HG03565 (cell line): Measurements from ENCODE around the gene KCNAB3.

Experiments used
- ATAC-seq: cut with Tn5 transposase; IDR thresholded peaks from one replicate; pipeline ENCODE4 v1.9.1; 2021; ENCODE audit warnings: mild to moderate bottlenecking, moderate library complexity; ENCODE audit not compliant: unreplicated experiment

KCNAB3 gene

DNA sequence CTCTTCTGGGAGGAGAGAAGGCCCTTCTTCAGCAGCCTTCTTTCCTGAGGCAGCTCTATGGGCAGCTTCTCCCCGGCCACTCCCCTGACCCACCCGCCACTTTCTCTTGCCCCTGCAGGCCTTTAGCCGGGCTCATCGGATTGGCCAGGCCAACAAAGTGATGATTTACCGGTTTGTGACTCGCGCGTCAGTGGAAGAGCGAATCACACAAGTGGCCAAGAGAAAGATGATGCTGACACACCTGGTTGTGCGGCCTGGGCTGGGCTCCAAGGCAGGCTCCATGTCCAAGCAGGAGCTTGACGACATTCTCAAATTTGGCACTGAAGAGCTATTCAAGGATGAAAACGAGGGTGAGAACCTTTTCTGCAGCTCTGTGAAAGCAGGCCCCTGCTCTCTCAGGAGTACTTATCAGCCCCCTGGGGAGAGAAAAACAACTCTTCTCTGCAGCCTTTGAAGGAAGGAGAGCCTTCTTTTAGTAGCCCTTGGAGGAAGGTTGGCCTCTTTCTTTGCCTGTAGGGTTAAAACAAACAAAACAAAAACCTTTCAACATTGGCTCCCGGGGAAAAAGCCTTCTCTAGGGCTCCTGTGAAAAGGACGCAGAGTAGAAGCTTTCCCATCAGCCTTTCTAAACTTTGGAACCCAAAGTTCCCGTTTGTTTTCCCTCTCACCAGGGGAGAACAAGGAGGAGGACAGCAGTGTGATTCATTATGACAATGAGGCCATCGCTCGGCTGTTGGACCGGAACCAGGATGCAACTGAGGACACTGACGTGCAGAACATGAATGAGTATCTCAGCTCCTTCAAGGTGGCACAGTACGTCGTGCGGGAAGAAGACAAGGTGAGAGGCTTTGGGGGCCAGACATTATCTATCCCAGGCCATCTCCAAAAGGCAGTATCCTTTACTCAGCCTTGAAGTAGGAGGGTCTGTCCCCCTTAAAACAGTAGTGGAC is 26.2 kb downstream of the KCNAB3 start:
- no peak for ATAC-seq

DNA sequence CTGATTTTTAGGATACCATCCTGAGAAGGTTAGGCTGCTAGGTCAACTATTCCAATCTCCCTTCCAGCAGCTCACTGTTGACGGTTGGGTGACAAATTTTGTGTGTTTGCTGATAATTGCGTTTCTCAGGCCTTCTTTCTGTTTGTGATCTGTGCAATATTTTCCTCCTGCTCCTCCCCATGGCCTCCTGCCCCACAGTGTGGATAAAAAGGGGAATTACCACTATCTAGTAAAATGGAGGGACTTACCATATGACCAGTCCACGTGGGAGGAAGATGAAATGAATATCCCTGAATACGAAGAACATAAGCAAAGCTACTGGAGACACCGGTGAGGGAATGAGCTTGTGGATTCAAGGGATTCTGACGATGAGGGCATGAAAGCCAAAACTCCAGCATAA is 31.9 kb downstream of the KCNAB3 start:
- no peak for ATAC-seq

DNA sequence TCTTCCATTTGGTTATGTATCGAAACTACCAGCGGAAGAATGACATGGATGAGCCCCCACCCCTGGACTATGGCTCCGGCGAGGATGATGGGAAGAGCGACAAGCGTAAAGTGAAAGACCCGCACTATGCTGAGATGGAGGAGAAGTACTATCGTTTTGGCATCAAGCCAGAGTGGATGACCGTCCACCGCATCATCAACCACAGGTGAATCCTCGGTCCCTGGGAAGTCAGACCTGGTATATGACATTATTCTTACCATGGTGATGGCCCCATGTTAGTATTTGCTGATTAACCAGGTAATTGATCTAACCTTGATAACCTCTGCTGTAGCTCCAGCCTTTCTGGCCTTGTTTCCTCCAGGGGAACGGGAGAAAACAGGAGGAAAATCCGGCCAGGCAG is 32.6 kb downstream of the KCNAB3 start:
- ATAC-seq = no peak

DNA sequence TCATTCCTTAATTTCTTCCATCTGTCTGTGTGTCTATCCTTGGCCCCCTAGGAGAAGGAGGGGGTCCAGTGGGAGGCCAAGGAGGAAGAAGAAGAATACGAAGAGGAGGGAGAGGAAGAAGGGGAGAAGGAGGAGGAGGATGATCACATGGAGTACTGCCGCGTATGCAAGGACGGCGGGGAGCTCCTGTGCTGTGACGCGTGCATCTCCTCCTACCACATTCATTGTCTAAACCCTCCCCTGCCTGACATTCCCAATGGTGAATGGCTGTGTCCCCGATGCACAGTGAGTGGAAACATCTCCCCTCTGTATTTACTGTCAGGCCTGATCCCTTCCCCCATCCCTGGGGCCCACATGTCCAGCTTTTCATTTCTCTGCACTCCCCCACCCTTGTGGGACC is 34.8 kb downstream of the KCNAB3 start:
- no peak for ATAC-seq

DNA sequence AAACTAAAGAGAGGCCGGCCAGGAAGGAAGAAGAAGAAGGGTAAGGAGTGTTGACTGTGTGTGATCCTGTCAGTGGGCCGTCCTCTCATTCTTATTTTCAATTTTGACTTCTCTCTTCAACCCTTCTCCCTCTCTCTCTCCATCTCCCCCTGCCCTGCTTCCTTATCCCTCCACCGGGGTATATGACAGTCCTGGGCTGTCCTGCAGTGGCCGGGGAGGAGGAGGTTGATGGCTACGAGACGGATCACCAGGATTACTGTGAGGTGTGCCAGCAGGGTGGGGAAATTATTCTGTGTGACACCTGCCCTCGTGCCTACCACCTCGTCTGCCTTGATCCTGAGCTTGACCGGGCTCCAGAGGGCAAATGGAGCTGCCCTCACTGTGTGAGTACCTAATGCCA is 35.4 kb downstream of the KCNAB3 start:
- ATAC-seq = no peak

DNA sequence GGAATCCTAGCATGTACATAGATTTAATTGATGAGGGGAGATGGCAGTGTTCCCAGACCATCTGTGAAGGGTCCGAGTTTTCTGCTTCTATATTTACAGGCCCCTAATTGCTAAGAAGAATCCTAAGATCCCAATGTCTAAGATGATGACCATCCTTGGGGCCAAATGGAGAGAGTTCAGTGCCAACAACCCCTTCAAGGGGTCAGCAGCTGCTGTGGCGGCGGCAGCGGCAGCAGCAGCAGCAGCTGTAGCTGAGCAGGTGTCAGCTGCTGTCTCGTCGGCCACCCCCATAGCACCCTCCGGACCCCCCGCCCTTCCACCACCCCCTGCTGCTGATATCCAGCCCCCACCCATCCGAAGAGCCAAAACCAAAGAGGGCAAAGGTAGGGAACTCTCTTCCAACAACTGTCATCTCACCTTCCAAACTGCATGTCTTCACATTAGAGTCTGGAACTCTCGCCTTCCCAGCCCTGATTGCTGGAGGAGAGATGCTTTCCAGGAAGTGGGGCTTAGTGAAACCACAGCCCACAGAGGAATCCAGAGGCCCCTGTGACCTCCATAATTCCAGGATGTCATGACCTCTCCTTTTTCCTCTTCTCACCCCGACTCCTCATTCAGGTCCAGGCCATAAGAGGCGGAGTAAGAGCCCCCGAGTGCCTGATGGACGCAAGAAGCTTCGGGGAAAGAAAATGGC is 36.3 kb downstream of the KCNAB3 start:
- ATAC-seq = no peak

DNA sequence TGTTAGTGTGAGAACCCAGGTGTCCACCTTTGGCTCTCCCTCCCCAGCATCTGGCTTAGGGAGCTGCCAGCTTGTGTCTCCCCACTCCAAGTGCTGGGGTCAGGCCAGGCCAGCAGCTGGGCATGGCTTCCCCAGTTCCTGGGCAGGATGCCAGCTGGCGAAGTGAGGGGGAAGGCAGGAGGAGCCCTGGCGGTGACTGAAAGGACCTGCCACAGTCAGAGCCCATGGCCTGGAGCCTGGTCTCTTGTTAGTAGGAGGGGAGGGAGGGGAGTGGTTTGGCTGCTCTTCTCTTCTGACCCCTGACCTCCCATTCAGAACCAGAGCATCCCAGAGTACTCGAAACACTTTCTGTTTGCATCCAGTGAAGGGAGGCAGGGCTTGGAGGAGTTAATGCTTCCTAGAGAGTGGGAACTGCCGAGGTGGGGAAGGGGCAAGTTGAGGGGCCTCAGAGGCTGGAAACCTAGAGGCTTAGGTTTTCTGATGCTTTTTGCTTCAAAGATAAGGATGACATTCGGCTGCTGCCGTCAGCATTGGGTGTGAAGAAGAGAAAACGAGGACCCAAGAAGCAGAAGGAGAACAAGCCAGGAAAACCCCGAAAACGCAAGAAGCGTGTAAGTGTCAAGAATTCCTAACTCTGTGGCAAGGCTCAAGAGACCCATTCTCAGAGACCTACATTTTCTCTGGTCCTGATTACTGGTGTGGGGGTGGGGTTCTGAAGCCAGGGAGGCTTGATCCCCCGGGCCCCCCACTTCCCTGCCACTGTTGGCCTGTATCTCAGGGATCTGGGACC is 40.3 kb downstream of the KCNAB3 start:
- ATAC-seq = no peak

DNA sequence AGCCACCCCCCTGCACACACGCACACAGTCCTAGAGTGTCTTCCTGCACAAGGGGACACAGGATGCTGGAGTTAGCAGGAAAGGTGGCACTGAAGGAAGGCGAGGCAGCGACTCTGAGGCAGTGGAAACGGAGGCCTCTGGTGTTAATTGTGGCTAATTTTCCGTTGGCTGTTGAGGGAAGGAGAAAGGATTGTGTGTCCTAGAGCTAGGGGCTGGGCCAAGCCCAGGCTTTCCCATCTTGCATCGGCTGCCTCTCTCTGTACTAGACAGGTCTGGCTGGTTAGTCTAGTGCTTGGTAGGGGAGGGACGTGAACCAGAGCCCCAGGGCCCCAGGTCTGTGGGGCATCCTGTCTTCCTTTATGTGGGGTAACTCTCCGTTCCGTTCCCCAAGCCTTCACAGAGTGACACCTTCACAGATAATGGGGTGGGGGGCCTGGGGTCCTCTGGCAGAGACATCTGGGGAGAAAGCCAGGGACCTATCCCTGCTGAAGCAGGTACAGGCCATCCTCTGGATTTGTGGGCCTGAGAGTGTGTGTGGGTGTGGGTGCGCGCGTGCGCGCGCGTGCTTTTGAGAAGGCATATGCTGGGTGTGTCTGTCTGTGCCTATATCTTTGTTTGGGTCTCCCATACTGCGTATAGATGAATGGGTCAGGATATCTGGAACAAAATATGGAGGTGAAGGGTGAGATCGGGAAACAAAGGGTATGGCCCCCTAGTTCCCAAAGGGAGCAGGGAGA is 41.3 kb downstream of the KCNAB3 start, which contains the start of gene CHD3:
TSS of gene CHD3 (plus strand) at position 606 of the 737 bp plus-strand sequence. CDS start 212 bp downstream, outside the sequence.
- ATAC-seq = no peak

DNA sequence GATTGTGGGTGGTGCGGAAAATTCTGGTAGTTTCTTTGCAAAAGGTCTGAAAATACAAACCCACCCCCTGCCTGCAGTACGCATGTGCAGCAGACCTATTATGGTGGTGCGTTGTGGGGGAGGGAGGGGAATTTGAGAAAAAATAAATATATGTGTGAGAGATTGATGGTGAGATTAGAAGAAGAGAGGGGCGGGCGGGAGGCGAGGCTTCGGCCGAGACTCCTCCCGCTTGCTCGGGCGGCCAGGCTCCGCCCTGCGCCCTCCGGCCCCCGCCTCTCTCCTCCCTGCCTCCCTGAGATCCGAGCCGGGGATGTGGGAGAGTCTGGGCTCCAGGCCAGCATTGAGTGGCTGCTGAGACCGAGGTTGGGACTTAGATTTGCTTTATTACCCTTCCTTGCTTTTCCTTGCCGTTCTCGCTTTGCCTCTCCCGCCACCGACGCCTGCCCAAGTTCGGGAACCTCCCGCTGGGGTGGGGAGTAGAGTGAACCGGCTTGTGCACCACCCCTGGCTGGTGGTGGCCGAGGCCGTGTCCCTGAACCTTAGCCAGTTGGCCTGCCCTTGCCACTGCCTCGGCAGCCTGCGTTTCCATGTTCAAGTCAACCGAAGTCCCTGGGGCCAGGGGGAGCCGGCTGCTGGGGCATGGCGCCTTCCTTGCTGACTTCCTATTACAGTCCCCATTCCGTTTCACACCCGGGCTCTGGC is 42.0 kb downstream of the KCNAB3 start:
- no peak for ATAC-seq

DNA sequence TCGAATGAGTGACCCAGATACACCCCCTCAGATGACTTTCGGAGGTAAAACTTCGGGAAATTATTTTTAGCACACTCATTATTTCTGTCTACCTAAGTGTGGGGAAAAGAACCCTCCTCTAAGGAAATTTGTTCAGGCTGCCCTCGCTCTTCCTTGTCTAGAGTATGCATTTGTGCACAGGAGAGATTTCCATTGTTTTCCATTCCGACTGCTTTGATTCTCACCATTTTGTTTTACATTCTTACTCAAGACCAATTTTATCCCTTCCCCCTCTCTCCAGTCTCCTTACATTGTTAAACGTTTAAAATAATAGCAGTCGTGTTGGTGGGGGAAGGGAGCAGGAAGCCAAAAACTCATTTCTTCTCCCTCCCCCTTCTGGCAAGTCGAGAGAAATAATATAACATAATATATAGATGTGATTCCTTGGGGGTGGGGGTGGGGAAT is 42.6 kb downstream of the KCNAB3 start:
- ATAC-seq = no peak

DNA sequence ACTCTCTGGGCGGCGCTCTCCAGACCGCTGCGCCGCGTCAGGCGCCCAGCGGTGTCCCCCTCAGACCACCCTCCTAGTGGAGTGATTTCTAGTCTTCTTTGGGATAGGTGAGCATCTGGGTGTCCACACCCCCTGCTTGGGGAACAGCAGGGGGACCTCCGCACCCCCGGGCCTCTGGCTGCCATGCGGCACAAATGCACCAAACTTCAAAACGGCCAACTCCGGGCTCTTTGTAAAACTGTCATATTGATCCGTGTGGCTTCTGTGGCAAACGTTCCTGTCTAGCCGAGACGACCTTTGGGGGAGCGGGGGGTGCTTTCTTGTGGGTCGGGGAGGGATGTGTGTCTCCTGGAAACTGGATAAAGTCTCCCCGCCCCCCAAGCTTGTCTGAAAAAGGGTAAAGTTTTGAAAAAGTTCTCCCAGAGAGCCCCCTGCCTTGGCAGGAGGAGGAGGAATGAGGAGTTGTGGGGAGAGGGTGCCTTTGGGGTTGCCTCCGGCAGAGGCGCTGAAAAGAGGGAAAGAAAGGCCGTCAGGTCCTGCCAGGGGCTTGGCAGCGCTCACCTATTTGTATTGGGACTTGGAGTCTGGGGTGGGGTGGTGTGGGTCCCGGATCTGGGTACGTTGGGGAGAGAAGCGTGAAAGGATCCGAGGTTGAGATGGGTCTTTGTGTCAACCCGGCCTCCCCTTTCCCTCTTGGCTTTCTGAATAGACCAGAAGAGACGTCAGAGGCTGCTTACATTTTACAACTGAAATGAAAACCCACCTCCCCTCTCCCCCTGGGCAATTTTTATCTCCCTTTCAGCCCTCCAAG is 43.2 kb downstream of the KCNAB3 start:
- ATAC-seq = no peak

DNA sequence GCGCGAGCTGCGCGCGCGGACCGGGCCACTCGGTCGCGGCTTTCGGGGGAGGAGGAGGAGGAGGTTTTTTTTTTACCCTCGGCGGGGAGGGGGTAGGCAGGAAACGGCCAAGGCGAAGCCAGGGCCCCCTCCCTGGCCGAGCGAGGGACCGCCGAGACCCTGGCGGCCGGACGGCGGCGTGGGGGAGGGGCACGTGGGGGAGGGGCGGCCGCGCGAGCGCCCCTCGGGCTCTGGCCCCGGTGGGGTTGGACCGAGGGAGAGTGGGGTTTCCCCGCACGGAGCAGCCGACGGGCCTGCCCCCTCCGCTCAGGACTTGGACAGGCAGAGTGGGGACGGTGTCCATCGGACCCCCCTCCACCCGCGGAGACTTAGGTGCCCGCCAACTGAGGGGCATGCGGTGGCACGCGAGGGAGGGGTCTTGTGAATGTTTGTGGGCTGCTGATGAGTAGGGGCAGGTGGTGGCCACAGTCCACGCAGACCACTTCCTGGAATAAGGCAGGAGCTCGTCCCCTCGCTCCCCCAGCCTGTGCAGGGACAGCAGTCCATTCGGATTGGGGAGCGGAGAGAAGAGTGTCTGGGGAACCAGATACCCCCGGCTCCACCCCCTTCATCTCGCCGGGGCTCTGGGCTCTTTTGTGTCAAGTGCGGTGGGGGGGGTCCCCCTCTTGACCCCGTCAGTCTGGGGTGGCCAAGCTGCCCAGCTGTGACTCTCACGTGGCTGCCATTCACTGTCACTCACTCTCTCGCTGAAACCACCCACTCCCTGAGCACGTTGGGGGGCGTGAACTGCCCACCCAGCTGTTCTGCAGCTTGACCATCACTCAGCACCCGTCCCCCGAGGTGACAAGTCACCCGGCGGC is 44.1 kb downstream of the KCNAB3 start:
- peak; percentile 27 for ATAC-seq

DNA sequence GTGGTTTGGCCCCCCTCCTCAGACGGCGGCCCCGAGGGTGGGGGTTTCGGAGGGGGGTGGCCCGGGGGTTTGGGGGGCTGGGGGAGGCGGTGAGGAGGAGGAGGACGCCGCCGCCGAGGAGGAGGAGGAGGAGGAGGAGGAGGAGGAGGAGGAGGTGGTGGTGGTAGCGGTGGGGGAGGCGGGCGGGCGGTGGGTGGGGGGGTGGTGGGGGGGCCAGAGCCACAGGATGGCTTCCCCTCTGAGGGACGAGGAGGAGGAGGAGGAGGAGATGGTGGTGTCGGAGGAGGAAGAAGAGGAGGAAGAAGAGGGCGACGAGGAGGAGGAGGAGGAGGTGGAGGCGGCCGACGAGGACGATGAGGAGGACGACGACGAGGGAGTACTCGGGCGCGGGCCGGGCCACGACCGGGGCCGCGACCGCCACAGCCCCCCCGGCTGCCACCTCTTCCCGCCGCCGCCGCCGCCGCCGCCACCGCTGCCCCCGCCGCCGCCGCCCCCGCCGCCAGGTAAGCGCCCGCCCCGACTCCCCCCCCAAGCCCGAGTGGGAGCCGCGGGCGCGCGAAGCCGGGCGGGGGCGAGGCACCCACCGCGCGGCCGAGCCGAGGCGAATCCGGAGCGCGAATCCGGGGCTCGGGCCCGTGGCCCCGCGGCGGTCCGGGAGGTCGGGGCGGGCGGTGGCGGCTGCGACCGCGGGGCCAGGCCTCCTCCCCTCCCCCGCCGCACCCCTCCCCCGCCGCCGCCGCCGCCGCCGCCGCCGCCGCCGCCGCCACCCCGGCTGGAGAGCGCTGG is 44.9 kb downstream of the KCNAB3 start:
- ATAC-seq = no peak

DNA sequence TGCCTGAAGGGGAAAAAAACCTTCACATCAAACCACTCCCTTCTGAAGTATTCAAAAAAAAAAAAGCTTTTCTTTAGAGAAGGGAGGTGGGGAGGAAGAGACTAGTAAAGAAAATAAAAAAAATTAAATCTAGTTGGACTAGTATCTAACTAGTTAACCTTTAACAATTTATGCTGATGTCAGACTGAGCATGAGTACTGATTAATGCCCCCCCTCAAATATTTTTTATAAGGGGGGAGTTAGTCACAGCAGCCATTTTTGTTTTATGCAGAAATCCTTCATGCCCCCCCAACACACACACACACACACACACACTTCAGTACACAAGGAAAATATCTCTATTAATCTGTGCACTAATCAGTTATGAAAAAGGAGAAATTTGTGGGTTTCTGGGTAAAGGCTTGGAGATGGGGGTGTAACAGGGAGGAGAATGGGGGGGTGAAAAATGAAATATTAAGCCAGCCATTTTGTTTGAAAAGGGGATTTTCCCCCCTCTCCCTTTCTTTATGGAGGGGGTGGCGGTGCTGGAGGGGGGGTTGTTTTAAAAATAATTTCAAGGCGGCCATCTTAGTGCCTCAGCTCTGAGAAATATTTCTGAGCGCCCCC is 45.8 kb downstream of the KCNAB3 start:
- ATAC-seq = no peak

DNA sequence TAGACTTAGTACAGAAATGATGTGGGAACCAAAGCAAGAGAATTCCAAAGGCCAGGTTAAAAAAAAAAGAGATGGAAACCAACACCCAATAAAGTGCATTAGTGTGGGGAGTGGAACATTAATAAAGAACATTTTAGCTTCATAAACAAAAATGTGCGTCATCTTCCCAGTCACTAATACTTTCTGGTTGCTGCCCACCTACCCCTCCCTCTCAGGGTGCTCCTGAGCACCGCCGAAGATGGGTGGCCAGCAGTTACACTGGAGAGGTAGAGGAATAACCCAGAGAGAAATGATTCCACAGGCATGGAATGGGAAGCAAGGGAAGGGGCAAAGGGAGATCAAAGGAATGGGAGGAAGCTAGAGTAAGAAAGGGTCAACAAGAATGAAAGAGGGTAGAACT is 47.0 kb downstream of the KCNAB3 start:
- no peak for ATAC-seq

DNA sequence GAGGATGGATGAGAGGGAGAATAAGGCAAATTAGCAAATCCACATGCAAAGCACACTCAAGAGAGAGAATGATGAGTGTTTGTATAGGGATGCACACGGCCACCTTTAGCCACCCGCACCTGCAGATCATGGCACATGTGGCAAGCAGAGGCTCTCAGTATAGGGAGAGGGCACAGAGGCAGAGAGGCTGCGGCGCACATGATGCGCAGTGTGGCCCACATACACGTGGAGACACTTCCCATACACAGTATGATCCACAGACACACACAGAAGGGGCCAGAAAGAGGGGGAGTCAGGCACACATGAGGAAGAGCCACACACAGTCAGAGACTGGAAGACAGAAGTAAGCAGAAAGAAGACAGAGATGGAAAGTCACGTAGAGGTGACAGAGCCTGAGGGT is 47.6 kb downstream of the KCNAB3 start:
- ATAC-seq = no peak
